Activated T-cell treated with anti-CD3 and anti-CD28 coated beads, Interleukin-2, amount 50 U/mL, for 4 hours (primary cell): ENCODE data around the gene FCHSD2. TPM values are rescaled to one million over a fixed set of nuclear protein-coding genes. Genes with fewer than 3 reads are reported as not detected.

Experiments used
- ATAC-seq, 2 donors: fragments of 200-7000 bp; cut with Tn5 transposase; one replicate each; pipeline ENCODE4 v1.10.0; 2021
- DNase-seq: peaks from one replicate; pipeline ENCODE4 v3.0.0-alpha.2; 2020
- H3K27me3 Mint-ChIP-seq: one replicate; pipeline ENCODE4 v1.8.0; 2021; ENCODE audit warnings: low read depth, mixed read lengths
- H3K36me3 Mint-ChIP-seq: one replicate; pipeline ENCODE4 v1.8.0; 2022; ENCODE audit warnings: mixed read lengths; ENCODE audit not compliant: insufficient read depth
- H3K4me1 Mint-ChIP-seq: one replicate; pipeline ENCODE4 v1.8.0; 2021; ENCODE audit warnings: low read depth, mixed read lengths
- H3K4me3 Mint-ChIP-seq: one replicate; pipeline ENCODE4 v1.8.0; 2021; ENCODE audit warnings: mild to moderate bottlenecking, moderate library complexity, mixed read lengths
- H3K9me3 Mint-ChIP-seq: one replicate; pipeline ENCODE4 v1.8.0; 2021; ENCODE audit warnings: mixed read lengths
- total RNA-seq, 3 donors: library from RNA; stranded (reverse); gene quantifications; one replicate each; pipeline ENCODE4 v1.2.1, GENCODE V29; 2021

The FCHSD2 gene
- total RNA-seq, 3 donors from 2014 or later = 16.3 to 25.0 (median 20.3) TPM

DNA sequence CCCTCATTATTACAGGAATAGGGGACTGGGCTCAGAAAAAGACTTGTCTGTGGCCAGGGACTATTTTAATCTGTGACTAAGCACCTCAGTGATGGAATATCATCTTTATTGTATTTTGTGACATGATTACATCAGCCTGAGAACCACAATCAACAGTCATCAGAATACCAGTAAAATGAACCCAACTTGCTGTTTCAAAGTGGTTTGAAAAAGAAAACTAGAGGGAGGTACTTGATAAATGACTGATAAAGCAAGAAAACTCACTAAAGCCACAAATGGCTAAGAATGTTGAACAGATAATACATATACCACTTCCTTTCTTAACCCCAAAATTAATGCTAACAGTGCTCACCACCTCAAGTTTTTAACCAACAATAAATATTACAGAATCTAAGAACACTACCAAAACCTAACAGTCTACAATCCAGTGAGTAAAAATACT, 172.2 kb downstream of the FCHSD2 start:
- Mint-ChIP-seq H3K36me3 (peaks cover 27% of the 10 kb centered on the region), H3K4me1 (peaks cover 54% of the 10 kb centered on the region), H3K9me3 (no peaks in the 10 kb centered on the region), H3K27me3 (no peaks in the 10 kb centered on the region), H3K4me3 (peak overlapping the region; percentile 8)
- ATAC-seq (peak; percentile 92 to 94), DNase-seq (no peak)

DNA sequence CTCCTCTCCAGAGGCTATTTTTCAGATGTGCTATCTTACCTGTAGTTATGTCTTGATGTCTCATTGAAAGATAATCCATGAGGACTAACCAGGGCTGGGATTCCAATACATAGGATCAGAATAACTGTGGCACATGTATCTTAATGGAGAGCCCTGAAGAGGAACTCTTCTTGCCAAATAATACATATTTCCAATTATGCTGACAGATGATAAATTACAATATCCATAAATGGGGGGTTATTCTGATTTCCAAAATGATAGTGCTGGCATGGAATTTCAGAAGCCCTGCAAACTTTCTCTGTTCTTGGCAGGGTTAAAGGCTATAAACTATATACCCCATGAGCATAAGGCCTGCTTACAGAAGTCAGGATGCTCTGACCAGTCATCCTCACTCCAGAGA, 173.7 kb downstream of the FCHSD2 start:
- H3K4me3 Mint-ChIP-seq = no peak overlapping the region

DNA sequence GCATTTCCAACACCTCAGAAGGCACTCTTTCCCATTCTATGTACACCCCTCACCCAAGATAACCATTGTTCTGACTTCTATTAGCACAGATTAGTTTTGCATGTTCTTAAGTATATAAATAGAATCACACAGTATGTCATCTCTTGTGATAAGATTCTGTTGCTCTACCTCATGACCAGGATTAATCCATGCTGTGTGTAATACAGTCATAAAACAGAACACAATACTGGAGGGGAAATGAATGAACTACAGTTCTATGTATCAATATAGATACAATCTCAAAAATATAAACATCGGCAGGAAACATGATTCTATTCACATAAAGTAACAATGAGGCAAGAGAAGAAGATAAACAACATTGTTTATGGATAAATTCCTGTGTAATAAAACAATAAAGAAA, 176.4 kb downstream of the FCHSD2 start:
- H3K4me3 Mint-ChIP-seq = no peak overlapping the region
- no peaks in the 10 kb centered on the region for H3K9me3 Mint-ChIP-seq
- ATAC-seq (no peak), DNase-seq (no peak)
- peaks cover 28% of the 10 kb centered on the region for H3K4me1 Mint-ChIP-seq
- H3K36me3 Mint-ChIP-seq = peaks cover 17% of the 10 kb centered on the region
- H3K27me3 Mint-ChIP-seq = no peaks in the 10 kb centered on the region

More for the DNA sequence above, 173.7 kb downstream of the FCHSD2 start:
- no peaks in the 10 kb centered on the region for H3K27me3 Mint-ChIP-seq
- no peaks in the 10 kb centered on the region for H3K9me3 Mint-ChIP-seq
- ATAC-seq = no peak
- peaks cover 46% of the 10 kb centered on the region for H3K4me1 Mint-ChIP-seq
- DNase-seq = no peak
- H3K36me3 Mint-ChIP-seq = peaks cover 18% of the 10 kb centered on the region

DNA sequence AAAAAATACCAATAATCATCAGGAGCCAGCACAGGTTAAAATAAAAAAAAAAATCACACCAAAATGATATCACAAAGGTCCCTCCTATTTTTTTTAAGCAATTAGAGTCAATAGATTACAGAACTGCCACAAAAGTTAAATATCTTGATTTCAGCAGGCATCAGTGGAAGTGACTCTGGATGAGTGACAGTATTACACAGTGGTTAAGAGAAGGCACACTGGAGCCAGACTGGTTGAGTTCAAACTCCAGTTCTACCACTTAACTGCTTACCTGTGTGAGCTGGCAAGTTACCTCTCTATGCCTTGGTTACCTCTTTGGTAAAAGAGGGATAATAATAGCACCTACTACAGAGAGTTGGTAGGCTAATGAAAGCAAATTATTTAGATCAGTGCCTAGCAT, 179.4 kb downstream of the FCHSD2 start:
- DNase-seq = no peak
- ATAC-seq = no peak
- Mint-ChIP-seq H3K36me3 (peaks cover 23% of the 10 kb centered on the region), H3K9me3 (no peaks in the 10 kb centered on the region), H3K4me1 (peaks cover 6% of the 10 kb centered on the region), H3K27me3 (no peaks in the 10 kb centered on the region), H3K4me3 (no peak overlapping the region)

DNA sequence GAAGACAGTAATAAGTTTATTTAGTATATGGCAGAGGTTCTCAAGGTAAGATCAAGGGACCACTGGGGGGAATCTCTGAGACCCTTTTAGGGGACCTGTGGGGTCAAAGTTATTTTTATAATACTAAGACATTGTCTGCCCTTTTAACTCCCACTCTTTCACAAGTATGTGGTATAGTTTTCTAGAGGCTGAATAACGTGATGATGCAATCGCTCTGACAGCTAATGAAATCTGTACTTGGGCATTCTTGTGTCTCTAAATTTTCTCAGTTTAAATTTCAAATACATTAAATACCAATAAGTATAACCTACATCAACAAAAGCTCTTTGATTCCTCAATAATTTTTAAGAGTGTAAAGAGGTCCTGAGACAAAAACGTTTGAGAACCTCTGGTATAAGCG, 180.0 kb downstream of the FCHSD2 start:
- peaks cover 24% of the 10 kb centered on the region for H3K36me3 Mint-ChIP-seq
- no peaks in the 10 kb centered on the region for H3K27me3 Mint-ChIP-seq
- no peak for DNase-seq

DNA sequence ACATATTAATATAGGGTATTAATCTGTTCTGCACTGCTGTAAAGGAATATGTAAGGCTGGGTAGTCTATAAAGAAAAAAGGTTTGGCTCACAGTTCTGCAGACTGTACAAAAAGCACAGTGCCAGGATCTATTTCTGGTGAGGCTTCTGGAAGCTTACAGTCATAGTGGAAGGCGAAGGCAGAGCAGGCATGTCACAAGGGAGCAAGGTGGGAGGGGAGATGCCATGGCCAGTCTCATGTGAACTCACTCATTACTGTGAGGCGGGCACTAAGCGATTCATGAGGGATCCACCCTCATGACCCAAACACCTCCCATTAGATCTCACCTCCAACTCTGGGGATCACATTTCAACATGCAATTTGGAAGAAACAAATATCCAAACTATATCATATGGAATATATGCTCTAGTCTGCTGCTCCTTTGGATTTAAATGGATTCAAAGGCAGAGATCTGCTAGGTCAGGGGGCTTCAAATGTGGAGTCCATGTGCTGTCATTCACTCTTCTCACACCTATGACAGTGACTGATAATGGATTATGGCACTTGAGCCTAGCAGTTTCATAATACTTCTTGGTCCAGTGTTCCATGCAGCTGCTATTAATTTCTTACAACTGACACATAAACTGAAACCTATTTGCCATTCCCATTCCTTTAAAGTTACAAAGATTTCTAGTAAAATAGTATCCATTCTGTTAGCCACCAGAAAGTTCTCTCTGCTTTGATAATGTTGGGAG, 182.0 kb downstream of the FCHSD2 start:
- Mint-ChIP-seq H3K4me3 (no peak overlapping the region), H3K4me1 (peaks cover 2% of the 10 kb centered on the region), H3K27me3 (no peaks in the 10 kb centered on the region), H3K9me3 (no peaks in the 10 kb centered on the region), H3K36me3 (peaks cover 18% of the 10 kb centered on the region)
- no peak for ATAC-seq
- DNase-seq = no peak

More for the DNA sequence above, 180.0 kb downstream of the FCHSD2 start:
- Mint-ChIP-seq H3K9me3 (no peaks in the 10 kb centered on the region), H3K4me1 (peaks cover 3% of the 10 kb centered on the region), H3K4me3 (no peak overlapping the region)
- no peak for ATAC-seq

DNA sequence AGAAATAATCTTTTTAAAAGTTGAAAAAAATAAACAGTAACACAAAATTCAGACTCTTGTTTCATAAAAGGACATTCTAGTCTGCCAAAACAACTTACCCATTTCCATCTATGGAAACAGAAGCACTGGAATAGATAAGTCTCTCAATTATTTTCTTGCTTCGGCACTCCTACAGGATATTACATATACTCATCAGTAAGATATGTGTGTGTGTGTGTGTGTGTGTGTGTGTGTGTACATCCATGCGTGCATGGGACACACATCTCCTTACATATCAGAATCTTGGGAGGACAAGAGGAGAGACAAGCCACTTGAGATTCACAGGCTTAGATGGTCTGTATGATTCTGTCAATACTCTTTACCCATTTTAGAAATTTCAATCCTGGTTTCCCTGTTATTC, 183.3 kb downstream of the FCHSD2 start:
- Mint-ChIP-seq H3K36me3 (peaks cover 14% of the 10 kb centered on the region), H3K4me3 (no peak overlapping the region), H3K4me1 (peaks cover 4% of the 10 kb centered on the region), H3K9me3 (no peaks in the 10 kb centered on the region), H3K27me3 (no peaks in the 10 kb centered on the region)
- no peak for ATAC-seq
- no peak for DNase-seq

DNA sequence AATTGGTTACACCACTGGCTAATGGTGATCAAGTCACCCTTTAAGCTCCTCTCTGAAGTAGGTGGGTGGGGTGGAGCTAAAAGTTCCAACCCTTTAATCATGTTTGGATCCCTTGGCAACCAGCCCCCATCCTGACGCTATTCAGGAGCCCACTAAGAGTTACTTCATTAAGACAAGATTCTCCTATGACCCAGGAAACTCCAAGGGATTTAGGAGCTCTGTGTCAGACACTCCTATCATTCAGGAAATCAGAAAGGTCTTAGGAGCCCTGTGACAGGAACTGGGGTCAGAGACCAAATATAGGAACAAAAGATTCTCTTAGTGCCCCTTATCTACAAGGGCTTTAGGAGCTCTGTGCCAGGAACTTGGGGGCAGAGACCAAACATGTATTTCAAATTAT, 186.7 kb downstream of the FCHSD2 start:
- no peak for ATAC-seq
- Mint-ChIP-seq H3K36me3 (peaks cover 14% of the 10 kb centered on the region), H3K4me3 (no peak overlapping the region), H3K9me3 (no peaks in the 10 kb centered on the region), H3K27me3 (no peaks in the 10 kb centered on the region), H3K4me1 (peaks cover 8% of the 10 kb centered on the region)
- DNase-seq = no peak

DNA sequence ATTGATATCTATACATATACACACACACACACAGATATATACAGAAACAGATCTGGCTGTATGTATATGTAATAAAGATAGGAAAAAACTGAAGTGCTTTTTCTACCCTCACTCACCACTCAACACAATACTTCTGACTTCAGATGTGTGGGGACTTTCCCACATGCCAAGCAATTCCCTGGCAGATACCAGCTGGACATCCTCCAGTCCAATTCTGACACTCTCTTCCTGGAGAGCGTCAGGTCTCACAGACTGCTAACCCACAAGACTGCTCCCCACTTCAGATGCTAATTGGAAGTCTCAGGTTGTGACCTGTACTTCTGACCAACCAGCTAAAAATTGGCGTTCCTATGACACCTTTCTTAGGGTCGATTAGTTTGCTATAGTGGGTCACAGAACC, 187.3 kb downstream of the FCHSD2 start:
- no peak for ATAC-seq

DNA sequence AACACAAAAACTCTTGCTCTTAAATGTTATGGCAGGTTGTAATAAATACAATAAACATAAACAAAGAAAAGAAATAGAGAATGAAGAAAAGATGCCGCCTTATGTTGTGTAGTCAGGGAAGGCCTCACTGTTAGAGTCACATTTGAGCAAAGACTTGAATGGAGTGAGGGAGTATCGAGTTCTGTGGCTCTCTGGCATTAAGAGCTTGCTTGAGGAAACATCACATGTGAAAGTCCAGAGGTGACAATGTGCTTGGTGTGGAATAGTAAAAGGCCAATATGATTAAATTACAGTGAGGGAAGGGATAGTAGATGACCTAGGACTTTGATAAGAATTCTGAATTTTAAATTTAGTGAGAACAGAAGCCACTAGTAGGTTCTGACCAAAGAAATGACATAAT, 188.5 kb downstream of the FCHSD2 start:
- DNase-seq (no peak), ATAC-seq (no peak)
- H3K4me3 Mint-ChIP-seq = no peak overlapping the region
- no peaks in the 10 kb centered on the region for H3K27me3 Mint-ChIP-seq
- peaks cover 8% of the 10 kb centered on the region for H3K4me1 Mint-ChIP-seq
- no peaks in the 10 kb centered on the region for H3K9me3 Mint-ChIP-seq
- peaks cover 10% of the 10 kb centered on the region for H3K36me3 Mint-ChIP-seq

More for the DNA sequence above, 187.3 kb downstream of the FCHSD2 start:
- Mint-ChIP-seq H3K27me3 (no peaks in the 10 kb centered on the region), H3K4me3 (no peak overlapping the region), H3K9me3 (no peaks in the 10 kb centered on the region), H3K36me3 (peaks cover 11% of the 10 kb centered on the region), H3K4me1 (peaks cover 8% of the 10 kb centered on the region)
- DNase-seq = no peak

DNA sequence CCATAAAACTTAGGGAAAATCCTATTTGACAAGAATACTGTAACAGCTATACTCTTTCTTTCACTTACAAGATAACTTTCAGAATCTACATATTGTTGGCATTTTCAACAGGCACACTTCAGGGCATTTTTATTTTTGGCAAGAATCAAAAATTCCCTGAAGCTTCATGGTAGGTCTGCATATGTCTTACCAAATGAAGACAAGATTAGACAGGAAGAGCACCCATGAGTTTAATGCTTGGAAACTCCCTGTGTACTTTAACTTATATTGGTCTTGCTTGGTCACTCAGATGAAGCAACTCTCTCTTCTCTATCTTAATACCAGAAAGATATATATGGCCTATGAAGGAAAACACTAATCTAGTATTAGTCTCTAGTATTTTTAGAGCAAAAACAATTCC, 190.2 kb downstream of the FCHSD2 start:
- Mint-ChIP-seq H3K4me1 (peaks cover 8% of the 10 kb centered on the region), H3K9me3 (no peaks in the 10 kb centered on the region), H3K4me3 (no peak overlapping the region), H3K36me3 (peaks cover 5% of the 10 kb centered on the region), H3K27me3 (no peaks in the 10 kb centered on the region)
- ATAC-seq = no peak
- DNase-seq = no peak

DNA sequence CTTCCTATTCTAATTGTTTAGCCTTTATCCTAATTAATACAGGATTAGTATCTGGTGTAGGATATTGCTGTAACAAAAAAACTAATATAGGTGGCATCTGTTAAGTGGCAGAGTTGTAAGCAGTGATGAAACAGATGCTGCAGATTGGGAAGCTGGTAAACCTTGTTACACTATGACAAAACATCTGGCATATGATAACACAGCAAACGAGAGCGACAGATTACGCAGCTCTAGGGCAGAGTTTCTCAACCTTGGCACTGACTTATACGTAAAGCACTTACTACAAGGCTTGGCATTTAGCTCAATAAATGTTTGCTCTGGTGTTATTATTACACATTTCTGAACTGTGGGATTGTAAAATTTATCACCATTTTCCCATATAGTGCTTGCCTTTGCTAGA, 190.9 kb downstream of the FCHSD2 start:
- DNase-seq (no peak), ATAC-seq (no peak)
- Mint-ChIP-seq H3K9me3 (no peaks in the 10 kb centered on the region), H3K27me3 (no peaks in the 10 kb centered on the region), H3K36me3 (peaks cover 5% of the 10 kb centered on the region), H3K4me3 (no peak overlapping the region), H3K4me1 (peaks cover 8% of the 10 kb centered on the region)

DNA sequence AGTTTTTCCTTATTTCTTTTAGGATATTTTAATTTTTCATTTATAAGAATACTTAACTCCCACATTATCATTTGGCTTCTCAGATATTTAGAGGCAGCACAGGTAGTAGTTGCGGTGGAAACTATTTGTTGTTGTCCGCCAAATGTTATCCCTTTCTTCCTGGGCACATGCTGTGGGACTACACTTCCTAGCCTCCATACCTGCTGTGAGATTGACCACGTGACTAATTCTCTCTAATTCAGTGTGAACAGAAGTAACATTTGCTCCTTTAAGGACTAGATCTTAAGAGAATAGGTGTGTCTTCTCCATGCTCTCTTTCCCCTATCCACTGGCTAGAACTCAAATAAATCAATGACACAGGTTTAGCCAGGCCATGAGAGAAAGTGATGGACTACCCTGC, 191.4 kb downstream of the FCHSD2 start:
- no peaks in the 10 kb centered on the region for H3K27me3 Mint-ChIP-seq
- peaks cover 2% of the 10 kb centered on the region for H3K36me3 Mint-ChIP-seq
- no peak overlapping the region for H3K4me3 Mint-ChIP-seq
- H3K9me3 Mint-ChIP-seq = no peaks in the 10 kb centered on the region
- ATAC-seq (no peak), DNase-seq (no peak)
- H3K4me1 Mint-ChIP-seq = peaks cover 6% of the 10 kb centered on the region

DNA sequence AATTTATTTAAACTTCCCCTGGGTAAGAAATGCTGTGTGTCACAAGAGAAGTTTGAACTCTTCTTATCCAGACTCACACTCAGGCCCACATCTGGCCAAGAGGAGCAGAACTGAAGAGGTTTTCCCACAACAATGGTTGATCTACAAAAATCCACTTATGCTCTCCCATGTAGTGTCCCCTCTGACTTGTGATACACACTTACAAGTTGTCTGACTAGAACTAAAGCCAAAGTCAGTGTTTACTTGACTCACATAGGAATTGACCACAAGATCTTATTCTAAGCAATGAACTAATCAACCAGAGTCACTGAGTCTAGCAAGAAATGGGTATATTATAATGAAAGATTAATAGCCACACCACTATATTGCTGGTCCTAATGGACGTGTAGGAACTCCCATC, 194.9 kb downstream of the FCHSD2 start:
- no peaks in the 10 kb centered on the region for H3K4me1 Mint-ChIP-seq
- H3K4me3 Mint-ChIP-seq = no peak overlapping the region
- DNase-seq = no peak
- peaks cover 5% of the 10 kb centered on the region for H3K36me3 Mint-ChIP-seq
- no peaks in the 10 kb centered on the region for H3K27me3 Mint-ChIP-seq
- no peaks in the 10 kb centered on the region for H3K9me3 Mint-ChIP-seq
- ATAC-seq = no peak

DNA sequence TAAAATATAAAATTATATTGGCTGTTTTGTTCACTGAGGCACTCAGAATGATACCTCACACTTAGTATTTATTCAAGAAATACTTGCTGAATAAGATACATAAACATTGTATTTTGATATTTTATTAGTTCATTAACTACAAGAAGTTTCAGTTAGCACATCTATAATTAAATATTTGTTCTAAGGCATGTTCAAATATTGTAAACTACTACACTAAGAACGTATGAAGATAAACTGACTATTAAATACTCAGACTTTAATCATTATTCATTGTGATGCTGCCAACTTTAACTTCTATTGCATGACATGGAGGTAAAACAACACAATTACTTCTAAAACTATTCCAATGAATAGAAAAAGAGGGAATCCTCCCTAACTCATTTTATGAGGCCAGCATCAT, 198.5 kb downstream of the FCHSD2 start:
- no peak overlapping the region for H3K4me3 Mint-ChIP-seq
- H3K9me3 Mint-ChIP-seq = no peaks in the 10 kb centered on the region
- DNase-seq (no peak), ATAC-seq (no peak)
- no peaks in the 10 kb centered on the region for H3K4me1 Mint-ChIP-seq
- H3K36me3 Mint-ChIP-seq = peaks cover 4% of the 10 kb centered on the region
- no peaks in the 10 kb centered on the region for H3K27me3 Mint-ChIP-seq
